Measurements from ENCODE around the gene MISP3.
A peak's percentile ranks its signal among the peaks of the same experiment; 100 is the strongest.

The MISP3 gene

GRCh38 chr19:14054099-14054498 is 18.5 kb upstream of the MISP3 start:
- no peak for DNase-seq

GRCh38 chr19:14054721-14055120 is 17.9 kb upstream of the MISP3 start:
- no peak for DNase-seq

- no peak for DNase-seq
Measured at GRCh38 chr19:14055396-14055795, 17.2 kb upstream of the MISP3 start.

GRCh38 chr19:14056069-14056666 is 16.4 kb upstream of the MISP3 start:
- no peak for DNase-seq

GRCh38 chr19:14056741-14057356 is 15.7 kb upstream of the MISP3 start:
- no peak for DNase-seq

- DNase-seq = no peak
Measured at GRCh38 chr19:14058182-14059092, 14.1 kb upstream of the MISP3 start.

- DNase-seq = peak; percentile 26
Measured at GRCh38 chr19:14059093-14059480, 13.5 kb upstream of the MISP3 start.

GRCh38 chr19:14059652-14060155 is 12.9 kb upstream of the MISP3 start:
- no peak for DNase-seq

- no peak for DNase-seq
Measured at GRCh38 chr19:14061081-14061749, 11.4 kb upstream of the MISP3 start.

- no peak for DNase-seq
Measured at GRCh38 chr19:14061751-14062557, 10.6 kb upstream of the MISP3 start, which contains the start of gene PALM3. Gene PALM3, minus strand, starts transcription at chr19:14062076. Its CDS starts 96 bp downstream, at chr19:14061980.

GRCh38 chr19:14062558-14062855 is 10.1 kb upstream of the MISP3 start:
- no peak for DNase-seq

GRCh38 chr19:14063105-14063504 is 9.5 kb upstream of the MISP3 start:
- DNase-seq = no peak

GRCh38 chr19:14066134-14066533 is 6.5 kb upstream of the MISP3 start:
- DNase-seq = no peak

GRCh38 chr19:14070268-14071050 is 2.1 kb upstream of the MISP3 start:
- no peak for DNase-seq

GRCh38 chr19:14073261-14073924 is 807 bp downstream of the MISP3 start:
- DNase-seq = peak; percentile 79

GRCh38 chr19:14073925-14074838 is 1.6 kb downstream of the MISP3 start:
- no peak for DNase-seq

GRCh38 chr19:14078411-14078810 is 5.8 kb downstream of the MISP3 start:
- DNase-seq = no peak

- peak; percentile 99 for DNase-seq
Measured at GRCh38 chr19:14080887-14081796, 8.6 kb downstream of the MISP3 start.
